Activated T-cell treated with anti-CD3 and anti-CD28 coated beads for 24 hours (primary cell): ENCODE measurements around the gene MALRD1.

Experiments used
- DNase-seq: peaks from one replicate; pipeline ENCODE4 v3.0.0-alpha.2; 2020; ENCODE audit warnings: low read depth

The MALRD1 gene

DNA sequence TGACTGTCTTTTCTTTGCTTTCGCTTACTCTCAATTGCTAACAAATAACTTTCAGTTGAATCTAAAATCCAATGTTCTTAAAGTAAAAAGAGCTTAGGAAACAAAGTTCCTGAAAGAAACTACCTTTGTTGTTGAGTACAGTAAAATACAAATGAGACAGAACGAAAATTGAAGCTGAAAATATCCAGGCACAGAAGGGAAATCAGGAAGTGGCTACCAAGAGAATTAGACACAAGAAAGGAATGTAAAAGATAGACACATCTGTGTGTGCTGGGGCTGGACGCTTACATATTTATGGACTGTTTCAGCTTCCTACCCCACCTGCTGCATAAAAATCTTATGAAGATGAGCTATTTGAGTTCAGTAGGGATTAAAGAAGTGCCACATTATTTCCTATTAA is 606.0 kb downstream of the MALRD1 start:
- DNase-seq: no peak

DNA sequence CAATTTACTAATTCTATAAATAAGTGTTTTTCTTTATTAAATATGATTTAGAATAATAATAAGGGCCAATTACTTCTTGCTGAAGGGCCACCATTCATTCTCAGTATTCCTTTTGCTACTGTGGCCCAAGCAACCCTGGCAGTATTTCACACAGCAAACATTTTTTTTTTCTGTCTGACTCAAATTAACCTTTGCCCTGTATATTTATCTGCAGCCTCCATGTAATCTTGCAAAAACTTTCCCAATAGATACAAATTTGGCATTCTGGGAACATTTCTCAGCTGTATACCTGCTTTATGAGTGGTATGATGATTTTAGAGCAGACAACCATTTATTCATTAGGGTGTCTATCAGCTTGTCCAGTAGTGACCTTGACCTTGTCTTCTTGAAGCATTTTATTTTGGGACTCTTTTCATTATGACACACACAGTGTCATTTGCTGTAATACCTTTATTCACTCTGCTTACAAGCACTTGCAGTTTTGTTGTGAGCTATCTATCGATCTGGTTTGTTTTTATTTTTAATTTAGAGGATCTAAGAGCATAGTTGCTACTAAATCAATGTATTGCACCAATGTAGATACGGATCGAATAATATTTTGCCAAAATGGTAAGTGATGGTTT is 607.9 kb downstream of the MALRD1 start:
- no peak for DNase-seq

DNA sequence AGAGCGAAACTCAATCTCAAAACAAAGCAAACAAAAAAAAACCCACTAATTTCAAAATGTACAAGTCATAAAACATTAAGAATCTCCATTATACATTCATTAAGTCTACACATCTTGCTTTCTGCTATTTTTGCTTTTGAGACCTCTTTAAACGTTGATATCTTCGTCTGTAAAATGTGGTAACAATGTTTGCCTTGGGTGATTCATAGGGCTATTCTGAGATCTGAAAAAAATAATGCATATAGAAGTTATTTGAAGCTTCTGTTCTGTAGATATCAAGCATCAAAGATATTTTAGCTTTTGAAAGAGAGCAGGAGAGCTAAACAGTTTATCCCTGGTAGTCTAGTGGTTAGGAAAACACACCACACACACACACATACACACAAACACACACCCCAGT is 609.5 kb downstream of the MALRD1 start:
- no peak for DNase-seq

DNA sequence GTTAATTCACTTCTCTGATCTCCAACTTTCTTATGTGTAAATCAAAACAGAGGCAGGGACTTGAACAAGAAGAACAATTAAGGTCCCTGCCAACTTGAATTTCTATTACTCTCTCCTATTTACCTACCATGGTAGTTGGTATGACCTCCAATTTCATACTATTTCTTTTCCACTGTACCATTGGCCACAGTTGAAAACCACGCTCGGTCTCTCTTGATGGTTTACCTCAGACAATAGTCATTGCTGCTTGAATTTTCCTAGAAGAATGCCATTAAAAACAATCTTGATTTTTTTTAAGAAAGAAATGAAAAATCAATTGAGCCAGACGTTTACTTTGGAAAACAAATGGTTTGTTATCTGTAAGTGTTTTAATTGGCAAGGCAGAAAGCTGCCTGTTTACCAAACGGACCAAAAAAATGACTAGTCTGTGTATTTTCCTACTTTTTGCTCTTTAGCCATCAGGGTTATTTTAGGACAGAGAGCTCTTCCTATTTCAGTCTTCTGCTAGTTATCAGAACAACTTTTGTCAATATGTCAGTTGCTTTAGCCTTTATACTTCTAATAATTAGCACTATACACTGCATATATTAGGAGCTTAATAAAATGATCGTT is 610.1 kb downstream of the MALRD1 start:
- no peak for DNase-seq

DNA sequence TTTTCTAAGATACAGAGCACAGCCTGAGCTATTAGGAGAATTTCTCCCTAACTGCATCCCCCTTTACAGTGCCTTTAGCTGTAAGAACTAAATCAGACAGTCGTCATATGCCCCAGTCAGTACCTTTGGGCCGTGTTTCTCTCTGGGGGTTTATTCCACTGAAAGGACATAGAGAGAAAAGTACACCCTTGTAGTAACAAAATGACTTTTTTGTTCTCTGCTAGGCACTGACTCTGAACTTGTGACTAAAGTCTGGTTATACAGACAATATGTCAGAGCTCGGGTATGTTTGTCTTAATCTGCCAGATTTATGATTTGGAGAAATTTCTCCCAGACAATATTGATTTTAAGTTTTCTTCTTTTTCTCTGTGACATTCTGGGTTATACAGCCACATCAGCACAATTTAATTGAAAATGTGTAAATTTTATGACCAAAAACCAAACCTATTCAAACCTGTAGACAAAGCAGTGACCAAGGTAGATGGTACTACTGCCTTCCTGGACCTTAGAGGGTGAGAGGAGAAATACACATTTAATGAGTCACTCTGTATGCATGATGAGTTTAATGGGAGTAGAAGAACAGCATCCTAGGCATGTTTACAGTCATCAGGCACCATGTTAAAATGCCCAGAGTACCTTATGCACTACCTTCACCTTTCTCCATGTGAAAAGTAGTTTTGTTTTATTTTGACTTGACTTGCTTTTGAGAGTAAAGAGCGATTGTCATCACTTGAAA is 611.5 kb downstream of the MALRD1 start:
- no peak for DNase-seq

DNA sequence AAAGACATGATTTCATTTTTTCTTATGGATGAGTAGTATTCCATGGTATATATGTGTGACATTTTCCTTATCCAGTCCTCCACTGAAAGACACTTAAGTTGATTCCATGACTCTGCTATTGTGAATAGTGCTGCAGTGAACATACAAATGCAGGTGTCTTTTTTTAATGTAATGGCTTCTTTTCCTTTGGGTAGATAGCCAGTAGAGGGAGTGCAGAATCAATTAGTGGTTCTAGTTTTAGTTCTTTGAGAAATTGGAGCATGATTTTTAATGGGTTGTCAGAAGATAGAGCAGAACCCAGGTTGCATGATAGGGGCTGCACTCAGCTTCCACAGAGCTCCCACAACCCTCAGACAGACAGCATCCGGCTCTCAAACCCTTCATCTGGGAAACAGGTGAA is 614.7 kb downstream of the MALRD1 start:
- DNase-seq: no peak

DNA sequence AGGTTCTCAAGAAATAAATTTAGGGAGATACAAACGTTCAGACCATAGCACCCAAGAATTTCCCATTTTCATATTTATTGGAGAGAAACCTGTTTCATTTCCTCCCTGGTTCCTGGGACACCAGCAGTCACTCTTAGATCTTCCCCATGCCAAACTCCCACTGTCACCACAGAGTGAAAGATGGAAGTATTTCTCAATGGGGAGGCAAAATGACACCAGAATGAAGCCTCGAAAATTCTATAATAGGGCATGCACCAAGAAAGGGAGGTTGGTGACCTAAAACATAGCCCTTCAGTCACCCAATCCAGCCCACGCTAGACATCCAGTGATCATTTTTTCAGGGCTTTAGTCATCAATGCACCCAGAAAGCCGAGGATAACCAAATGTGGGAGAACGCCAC is 619.5 kb downstream of the MALRD1 start:
- no peak for DNase-seq

DNA sequence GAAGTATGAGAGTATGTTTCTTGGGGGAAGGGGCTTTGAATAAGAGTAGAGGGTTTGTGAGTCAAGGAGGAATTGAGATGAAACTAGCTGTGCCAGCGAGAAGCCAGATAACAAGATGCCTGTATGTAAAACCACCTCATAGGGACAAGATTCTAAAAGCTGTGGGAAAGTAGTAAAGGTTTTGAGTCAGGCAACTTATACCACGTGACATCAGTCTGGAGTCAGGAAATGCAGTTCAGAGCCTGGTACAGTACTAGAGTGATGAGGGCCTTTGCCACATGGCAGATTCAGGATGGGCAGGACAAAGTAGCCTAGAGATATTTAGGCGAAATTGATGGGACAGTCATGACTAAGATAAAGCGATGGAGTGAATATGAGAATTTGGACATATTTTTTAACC is 627.5 kb downstream of the MALRD1 start:
- no peak for DNase-seq

DNA sequence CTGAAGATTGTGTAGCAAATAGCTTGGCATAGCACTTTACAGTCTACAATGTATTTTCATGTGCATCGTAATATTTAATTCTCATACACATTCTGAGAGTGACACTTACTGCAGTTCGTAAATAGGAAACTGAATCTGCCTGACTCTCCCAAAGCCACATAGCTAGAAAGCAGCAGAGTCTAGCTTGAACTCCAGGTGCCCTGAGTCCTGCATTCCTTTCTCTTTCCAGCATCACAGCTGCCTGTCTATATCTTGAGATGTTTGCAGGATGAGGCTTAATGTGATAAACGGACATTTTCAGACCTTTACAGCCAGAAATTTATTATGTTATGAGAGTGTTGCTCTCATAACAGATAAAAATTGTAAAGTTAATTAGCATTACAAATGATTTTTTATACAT is 634.8 kb downstream of the MALRD1 start:
- no peak for DNase-seq

DNA sequence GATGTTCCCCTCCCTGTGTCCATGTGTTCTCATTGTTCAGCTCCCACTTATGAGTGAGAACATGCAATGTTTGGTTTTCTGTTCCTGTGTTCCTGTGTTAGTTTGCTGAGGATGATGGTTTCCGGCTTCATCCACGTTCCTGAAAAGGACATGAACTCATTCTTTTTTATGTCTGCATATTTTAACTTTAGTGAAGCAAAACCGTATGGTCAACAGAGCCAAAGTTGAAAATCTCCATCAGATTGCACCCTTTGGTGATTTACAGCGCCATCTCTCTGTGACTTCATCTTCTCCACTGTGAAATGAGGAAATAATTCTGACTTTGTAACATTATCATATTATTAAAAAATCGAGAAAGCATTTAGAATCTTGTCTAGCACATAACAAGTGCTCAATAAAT is 635.4 kb downstream of the MALRD1 start:
- no peak for DNase-seq

DNA sequence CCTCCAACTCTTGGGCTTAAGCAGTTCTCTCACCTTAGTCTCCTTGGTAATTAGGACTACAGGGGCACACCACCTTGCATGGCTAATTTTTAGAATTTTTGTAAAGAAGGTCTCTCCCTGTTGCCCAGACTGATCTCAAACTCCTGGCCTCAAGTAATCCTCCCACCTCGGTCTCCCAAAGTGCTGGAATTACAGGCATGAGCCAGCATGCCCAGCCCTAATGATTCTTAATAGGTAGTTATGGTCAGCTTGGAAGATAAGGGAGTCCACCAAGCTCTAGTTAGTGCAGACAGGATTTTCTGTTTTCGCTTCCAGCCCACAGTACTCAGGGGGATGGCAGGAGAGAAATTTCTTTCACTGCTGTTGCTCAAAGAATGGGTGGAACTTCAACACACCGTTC is 639.7 kb downstream of the MALRD1 start:
- DNase-seq: no peak

DNA sequence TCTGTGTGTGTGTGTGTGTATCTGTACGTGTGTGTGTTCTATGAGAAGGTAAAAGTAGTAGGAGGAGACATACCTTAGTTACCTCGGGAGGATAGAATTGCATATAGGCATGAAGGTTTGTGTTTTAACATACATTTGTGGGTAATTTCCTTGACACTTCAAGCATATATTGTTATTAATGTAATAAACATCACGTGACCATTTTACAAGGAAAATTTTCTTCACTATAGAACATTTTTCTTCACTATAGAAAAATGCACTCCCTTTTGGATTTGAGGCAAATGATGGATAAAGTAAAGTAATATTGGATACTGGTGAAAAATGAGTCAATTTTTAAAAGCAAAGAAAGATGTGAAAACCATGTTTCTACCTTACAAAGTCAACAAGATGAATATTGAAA is 640.6 kb downstream of the MALRD1 start:
- no peak for DNase-seq

DNA sequence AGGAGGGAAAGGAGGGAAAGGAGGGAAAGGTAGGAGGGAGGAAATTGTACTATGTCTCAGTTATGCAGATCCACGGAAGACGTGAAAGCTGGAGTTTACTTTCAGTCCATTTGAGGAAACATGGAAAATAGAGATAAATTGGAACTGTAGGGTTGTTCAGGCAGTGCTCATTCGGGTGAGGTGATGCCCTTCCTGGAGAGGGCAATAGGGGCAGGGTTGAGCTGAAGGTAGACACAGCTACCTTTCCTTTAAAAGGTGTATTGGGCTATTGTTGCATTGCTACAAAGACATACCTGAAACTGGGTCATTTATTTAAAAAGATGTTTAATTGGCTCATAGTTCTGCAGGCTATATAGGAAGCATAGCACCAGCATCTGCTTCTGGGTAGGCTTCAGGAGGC is 650.7 kb downstream of the MALRD1 start:
- DNase-seq: no peak

DNA sequence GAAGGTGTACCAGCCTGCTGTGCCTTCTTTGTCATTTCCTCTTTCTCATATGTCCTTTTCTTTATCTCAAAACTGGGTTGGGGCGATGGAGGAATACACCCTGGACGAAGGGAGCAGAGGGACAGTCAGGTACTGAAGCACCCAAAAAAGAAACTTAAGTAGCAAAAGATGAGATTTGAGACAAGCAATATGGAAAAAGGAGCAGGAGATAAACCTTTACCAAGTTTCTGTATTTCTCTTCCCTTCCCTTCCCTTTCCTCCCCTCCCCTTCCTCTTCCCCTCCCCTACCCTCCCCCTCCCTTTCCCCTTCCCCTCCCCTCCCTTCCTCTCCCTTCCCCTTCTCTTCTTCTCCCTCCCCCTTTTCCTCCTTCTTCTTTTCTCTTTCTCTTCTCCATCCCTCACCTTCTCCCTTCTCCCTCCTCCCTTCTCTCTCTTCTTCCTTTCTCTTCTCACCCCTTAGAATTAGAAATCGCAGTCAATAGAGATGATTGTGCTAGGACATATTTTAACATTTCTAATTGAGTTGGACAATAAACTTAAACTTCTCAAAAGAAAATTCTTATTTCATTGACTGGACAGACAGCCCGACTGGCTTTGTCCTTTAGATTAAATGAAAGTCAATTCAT is 652.9 kb downstream of the MALRD1 start:
- DNase-seq: no peak

DNA sequence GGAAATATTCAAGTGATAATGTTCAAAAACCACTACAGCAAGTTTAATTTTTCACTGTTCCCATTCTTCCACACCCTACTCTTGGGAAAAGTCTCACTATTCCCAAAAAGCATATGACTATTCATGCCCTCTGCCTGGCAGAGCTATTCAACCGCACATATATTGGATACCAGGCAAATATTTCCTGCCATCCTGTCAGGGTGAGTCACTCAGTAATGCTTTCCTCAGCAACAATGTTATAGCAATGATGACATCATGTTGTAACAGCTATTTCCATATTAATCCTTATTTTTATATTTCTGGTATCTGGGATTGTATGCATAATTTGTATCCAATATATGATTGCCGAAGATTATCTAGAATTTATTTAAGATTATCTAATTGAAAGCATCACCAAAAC is 653.6 kb downstream of the MALRD1 start:
- DNase-seq: no peak

DNA sequence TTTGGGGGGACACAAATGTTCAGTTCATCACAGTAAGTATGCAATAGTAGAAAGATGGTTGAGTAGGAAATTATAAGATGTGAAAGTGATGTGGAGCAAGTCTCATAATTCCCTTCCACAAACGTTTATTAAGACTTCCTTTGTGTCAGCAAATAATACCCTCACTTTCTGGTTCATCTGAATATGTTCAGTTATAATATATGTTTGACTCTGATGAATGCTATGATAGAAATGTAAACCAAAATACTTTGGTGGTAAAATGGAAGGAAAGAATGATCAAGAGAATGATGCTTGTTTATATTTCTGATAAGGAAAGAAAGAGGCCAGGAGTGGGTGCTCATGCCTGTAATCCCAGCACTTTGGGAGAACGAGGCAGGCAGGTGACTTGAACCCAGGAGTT is 655.9 kb downstream of the MALRD1 start:
- no peak for DNase-seq

DNA sequence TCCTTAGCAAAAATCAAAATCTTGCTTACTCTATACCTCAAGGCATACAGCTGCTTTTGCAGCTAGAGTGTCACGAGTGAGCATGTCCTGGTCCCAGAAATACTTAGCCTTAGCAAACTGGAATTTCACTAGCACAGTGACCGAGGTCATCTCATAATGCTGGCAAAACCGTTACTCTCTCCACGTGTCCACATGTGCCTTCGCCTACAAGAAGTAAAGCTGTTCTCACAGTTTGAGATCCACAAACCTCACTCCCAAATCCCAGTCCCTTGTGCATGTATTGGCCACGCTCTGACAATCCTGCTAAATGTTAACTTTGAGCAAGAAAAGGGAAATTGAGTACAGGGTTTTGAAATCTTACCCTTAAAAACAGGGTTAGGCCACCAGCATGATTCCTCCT is 656.6 kb downstream of the MALRD1 start:
- no peak for DNase-seq

DNA sequence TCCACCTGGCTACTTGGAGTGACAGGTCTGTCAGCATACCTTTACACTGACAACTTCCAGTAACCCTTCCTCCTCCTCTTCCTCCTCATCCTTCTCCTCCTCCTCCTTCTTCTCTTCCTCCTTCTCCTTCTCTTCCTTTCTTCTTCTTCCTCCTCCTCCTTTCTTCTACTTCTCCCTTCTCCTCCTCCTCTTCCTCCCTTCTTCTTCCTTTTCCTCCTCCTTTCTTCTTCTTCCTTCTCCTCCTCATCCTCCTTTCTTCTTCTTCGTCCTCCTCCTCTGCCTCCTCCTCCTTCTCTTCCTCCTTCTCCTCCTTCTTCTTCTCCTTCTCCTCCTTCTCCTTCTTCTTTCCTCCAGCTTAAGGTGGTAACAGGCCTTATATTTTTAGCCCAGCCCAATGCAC is 658.3 kb downstream of the MALRD1 start:
- DNase-seq: no peak

DNA sequence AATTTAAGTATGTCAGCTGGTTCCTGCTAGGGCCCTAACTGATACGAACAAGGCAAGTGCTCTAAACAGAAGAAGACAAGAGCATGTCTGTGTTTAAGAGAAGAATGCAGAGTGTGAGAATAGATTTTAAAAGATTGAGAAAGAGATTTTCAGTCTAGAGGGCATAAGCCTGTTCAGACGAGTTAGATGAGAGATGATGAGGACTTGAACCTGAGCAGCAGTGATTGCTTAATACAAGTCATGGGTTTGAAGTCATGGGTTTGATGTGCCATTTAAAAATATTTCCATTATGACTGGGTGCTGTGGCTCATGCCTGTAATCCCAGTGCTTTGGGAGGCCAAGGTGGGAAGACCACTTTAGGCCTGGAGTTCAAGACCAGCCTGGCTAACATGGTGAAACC is 658.8 kb downstream of the MALRD1 start:
- DNase-seq: no peak

DNA sequence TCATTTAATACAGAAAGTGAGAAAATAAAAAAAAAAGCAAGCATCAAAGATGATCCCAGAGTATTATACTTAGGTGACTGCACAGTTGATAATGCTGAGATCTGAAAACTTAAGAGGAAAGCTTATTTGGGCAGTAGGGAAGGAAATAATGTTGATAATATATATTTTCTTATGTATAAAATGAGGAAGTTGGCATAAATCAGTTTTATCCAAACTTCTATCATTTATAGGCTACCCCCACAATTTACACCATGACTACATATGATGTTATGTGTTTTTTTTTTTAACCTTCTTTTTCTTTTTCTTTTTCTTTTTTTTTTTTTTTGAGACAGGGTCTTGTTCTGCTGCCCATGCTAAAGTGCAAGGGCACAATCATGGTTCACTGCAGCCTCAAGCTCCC is 659.4 kb downstream of the MALRD1 start:
- no peak for DNase-seq

DNA sequence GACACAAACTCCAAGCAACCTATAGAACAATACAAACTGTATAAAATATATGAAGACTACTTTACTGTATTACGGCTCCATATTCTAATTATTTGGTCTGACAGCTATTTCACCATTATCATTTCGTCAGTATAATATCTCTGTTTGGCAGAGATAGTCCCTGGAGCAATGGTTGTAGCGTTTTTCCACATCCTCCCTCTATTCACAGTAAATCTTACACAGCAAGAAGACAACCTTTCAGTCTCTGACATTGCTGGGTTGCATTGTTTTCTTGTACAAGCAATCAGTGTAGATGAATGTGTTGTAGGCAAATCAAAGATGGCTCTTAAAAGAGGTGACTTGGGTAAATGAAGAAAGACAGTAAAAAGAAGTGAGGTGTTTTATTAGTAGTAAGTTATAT is 662.0 kb downstream of the MALRD1 start:
- no peak for DNase-seq

DNA sequence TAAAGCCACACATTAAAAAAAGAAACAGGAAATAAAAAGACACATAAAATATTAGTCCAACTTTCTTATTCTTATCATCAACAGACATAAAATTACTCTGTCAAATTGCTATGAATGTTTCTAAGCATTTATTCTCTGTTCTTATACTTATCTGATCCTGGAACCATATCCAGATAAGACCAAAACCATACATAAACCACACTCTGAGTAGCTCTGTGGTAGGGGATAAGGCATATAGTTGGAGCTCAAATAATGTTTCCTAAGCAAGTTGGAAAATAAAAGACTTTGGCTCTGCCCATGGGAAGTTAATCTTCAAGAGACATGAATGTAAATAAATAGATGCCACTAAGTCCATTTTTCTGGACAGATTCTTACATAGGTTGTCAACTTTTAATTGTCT is 664.6 kb downstream of the MALRD1 start:
- DNase-seq: no peak

DNA sequence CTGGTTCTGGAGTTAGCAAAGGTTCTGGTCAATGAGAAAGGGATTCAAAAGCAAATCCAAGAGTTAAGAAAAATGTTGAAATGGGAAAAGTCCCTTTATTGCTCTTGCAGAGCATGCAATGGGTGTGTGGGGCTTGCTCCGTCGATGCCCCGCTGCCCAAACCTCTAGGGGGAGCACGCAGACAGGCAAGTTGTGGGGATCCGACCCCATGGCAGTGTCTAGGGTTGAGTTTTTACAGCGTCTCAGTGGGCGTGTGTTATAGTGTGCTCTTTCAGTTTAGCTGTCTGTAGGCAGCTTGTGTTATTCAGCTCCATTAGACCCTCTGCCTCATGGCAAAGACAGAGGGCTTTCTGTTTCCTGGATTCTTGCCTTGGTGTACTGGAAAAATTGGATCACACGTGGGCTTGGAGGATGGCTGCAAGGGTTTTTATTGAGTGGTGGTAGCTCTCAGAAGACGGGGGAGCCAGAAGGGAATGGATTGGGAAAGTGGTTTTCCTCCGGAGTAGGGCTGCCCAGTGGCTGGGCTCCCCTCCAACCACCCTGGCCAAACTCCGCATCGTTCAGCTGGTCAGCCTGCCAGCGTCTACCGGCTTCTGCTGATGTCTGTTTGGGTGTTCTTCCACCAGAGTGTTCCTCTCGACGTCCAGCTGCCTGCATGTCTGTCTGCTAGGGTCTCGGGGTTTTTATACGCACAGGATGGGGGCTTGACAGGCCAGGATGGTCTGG is 665.4 kb downstream of the MALRD1 start:
- DNase-seq: no peak
